Embryonic facial prominence (tissue), 1 donor: Measurements from ENCODE around the gene ANKHD1.
"Not testable (repeated sequence)": the region's sequence is repeated elsewhere in the genome, so short reads cannot be mapped to it uniquely, and the experiment has no call there.

ENCODE experiments used
- DNase-seq: peaks from one replicate; pipeline ENCODE4 v3.0.0-alpha.2; 2016; ENCODE audit errors: extremely low spot score

The ANKHD1 gene

DNA sequence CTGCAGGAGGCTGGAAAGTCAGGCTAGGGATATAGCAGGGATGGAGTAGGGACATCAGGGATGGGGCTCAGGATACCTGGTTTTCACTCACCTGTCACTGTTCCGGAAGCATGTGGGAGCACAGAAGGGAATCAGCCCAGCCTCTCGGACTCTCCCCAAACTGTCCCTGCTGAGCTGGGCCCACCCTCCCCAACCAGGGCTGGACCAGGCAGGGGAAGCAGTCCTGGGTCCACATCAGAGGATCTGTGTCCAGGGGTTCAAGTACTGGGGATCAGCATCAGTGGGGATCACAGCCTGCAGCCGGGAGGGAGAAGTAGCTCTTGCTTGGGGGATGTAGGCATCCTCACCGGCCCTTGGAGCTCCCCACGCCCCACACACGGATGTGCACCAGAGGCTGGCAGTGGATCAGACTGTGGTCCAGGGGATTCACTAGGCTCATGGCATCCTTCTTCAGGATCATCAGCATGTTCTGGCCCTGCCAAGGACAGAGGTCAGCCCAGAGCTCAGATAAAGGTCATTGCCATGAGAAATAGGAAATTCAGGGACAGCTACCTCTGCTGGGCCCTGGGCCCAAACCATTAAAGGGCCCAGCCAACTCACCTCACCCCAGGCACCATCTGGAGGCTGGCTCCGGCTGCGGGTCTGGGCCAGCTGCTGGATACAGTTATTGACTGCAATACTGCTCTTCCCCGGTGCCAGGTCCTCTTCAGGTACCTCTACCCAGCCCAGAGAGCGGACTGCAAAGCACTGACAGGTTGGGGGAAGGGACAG is 160.3 kb downstream of the ANKHD1 start:
- DNase-seq = no peak

DNA sequence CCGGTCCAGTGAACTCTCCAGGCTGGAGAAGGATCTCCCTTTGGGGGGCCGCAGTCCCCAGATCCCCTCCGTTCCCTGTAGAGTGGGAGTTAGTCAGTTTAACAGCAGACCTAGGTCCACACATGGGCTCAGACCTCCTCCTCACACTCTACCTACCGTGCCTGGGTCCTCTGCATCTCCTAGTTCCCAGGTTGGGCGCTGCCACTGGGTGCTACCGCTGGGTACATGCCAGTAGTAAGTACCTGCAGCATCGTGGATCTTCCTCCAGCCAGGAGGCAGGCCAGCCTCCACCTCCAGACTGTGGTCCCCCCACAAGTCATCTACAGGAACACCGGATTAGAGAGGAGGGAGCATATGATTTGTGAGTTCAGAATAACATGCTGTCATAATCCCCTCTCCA is 162.0 kb downstream of the ANKHD1 start:
- DNase-seq = no peak

DNA sequence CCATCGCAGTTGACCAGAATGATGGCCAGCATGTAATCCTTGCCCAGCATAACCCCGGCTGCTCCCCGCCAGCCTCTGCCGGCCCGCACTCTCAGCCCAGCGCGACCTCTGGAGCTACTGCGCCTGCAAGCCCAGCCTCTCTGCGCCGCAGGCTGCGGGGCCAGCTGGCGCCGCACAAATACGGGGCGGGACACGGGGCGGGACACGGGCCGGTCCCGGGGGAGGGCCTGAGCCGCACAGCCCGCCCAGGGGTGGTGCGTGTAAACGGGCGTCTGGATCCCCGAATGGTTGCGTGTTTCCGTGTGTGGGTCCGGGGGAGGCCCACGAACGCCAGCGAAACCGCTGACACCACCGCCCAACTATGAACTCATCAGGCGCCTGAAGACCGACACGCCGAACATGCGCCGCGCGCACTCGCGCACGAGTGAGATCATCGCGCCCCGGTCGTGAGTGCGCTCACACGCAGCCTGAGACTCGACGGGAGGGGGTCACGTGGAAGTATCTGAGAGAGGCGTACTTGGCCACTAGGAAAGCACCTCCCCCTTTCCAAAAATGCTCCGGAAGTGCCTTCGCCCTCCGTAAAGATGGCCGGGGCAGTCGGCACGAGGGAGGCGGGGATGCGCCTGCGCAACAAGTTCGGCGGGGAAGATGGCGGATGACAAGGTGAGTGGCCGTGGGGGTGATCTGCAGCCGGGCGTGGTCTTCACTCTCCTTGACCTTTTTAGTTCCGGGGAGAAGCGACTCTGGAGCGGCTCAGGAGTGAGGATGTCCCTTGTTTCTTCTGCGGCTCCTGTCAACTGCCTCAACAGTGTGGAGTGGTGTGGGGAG is 162.8 kb downstream of the ANKHD1 start, which contains the start of the genes APBB3 and SLC35A4:
TSS of gene APBB3 (minus strand) at position 403 of the 828 bp plus-strand sequence. CDS start at position 50, 353 bp downstream.
TSS of gene SLC35A4 (plus strand) at position 633 of the 828 bp plus-strand sequence. CDS start 2,342 bp downstream, outside the sequence.
- DNase-seq = peak; percentile 97

DNA sequence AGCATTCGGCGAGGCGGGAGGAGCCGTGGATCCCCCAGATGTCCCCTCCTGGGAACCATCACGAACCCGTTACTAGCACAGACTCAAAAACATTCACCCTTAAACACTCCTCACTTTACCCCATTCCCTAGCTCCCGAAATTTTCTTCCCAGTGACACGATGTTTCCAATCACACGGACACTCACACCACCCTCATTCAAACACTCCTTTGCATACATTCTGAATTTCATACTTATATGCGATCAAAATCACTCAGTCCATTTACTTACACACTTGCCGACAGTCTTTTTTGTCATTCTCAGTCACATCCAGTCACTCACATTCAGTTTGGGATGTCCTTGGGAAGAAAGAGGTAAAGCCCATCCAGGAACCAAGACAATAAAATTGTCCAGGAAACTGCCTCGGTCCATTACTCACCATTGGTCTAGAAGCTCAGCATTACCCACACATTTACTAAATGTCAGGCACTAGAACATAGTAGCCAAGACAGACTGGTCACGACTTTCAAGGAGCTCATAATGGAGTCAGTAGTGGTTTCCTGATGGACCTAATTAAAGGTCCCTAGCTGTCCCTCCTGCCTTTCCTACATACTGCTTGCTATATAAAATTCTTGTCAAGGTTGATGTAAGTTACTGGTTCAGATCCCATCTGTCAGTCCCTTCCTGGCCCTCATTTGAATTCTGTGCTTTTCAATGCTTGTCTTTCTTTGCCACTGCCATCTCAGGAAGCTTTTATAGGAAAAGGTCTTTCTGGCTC is 163.6 kb downstream of the ANKHD1 start:
- no peak for DNase-seq

DNA sequence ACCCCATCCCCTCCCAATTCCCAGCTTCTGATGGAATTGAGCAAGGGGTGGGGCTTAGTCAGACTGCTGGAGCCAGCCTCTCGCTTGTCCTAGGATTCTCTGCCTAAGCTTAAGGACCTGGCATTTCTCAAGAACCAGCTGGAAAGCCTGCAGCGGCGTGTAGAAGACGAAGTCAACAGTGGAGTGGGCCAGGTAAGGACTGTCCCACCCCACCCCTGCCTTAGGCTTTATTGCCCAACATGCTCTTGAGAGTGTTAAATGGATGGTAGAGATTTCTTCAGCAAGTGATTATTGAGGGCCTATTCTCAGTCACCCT is 164.1 kb downstream of the ANKHD1 start:
- no peak for DNase-seq

DNA sequence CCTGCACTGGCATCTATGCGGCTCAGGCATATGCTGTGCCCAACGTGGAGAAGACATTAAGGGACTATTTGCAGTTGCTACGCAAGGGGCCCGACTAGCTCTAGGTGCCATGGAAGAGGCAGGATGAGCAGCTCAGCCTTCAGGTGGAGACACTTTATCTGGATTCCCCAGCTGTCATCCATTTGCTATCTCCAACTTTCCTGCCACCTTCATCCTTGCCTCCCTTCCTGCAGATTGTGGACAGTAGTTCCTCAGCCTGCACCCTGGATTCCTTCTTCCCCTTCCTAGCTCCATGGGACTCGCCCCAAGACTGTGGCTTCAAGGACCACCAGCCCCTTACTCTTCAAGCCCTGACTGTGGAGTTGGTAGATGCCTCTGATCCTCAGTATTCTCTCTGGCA is 165.0 kb downstream of the ANKHD1 start:
- no peak for DNase-seq

DNA sequence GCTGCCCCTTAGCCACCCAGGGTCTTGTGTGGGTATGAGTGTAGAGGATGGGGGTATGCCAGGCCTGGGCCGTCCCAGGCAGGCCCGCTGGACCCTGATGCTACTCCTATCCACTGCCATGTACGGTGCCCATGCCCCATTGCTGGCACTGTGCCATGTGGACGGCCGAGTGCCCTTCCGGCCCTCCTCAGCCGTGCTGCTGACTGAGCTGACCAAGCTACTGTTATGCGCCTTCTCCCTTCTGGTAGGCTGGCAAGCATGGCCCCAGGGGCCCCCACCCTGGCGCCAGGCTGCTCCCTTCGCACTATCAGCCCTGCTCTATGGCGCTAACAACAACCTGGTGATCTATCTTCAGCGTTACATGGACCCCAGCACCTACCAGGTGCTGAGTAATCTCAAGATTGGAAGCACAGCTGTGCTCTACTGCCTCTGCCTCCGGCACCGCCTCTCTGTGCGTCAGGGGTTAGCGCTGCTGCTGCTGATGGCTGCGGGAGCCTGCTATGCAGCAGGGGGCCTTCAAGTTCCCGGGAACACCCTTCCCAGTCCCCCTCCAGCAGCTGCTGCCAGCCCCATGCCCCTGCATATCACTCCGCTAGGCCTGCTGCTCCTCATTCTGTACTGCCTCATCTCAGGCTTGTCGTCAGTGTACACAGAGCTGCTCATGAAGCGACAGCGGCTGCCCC is 165.6 kb downstream of the ANKHD1 start:
- DNase-seq = no peak

DNA sequence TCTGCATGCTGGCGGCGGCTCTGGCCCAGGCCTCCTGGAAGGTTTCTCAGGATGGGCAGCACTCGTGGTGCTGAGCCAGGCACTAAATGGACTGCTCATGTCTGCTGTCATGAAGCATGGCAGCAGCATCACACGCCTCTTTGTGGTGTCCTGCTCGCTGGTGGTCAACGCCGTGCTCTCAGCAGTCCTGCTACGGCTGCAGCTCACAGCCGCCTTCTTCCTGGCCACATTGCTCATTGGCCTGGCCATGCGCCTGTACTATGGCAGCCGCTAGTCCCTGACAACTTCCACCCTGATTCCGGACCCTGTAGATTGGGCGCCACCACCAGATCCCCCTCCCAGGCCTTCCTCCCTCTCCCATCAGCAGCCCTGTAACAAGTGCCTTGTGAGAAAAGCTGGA is 166.2 kb downstream of the ANKHD1 start:
- DNase-seq = no peak

DNA sequence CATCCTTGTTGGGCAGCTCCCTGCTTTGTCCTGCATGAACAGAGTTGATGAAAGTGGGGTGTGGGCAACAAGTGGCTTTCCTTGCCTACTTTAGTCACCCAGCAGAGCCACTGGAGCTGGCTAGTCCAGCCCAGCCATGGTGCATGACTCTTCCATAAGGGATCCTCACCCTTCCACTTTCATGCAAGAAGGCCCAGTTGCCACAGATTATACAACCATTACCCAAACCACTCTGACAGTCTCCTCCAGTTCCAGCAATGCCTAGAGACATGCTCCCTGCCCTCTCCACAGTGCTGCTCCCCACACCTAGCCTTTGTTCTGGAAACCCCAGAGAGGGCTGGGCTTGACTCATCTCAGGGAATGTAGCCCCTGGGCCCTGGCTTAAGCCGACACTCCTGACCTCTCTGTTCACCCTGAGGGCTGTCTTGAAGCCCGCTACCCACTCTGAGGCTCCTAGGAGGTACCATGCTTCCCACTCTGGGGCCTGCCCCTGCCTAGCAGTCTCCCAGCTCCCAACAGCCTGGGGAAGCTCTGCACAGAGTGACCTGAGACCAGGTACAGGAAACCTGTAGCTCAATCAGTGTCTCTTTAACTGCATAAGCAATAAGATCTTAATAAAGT is 166.9 kb downstream of the ANKHD1 start:
- no peak for DNase-seq

DNA sequence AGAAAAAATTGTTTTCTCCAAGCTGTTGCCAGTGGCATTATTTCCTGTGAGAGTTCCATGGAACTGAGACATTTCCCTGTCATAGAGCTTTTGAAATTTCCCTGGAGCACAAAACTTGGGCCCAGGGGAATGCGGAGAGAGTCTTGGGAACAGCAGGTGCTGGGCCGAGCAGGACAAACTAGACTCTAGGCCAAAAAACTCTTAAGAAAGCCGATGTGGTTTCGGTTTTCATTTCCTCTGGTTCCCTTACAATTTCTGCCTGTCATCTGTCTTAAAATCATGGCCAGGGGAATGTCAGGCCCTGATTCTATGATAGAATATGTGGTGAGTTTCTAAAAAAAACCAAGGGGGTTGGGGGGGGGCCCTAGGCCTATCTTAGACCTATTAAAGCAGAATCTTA is 167.6 kb downstream of the ANKHD1 start:
- DNase-seq = no peak

DNA sequence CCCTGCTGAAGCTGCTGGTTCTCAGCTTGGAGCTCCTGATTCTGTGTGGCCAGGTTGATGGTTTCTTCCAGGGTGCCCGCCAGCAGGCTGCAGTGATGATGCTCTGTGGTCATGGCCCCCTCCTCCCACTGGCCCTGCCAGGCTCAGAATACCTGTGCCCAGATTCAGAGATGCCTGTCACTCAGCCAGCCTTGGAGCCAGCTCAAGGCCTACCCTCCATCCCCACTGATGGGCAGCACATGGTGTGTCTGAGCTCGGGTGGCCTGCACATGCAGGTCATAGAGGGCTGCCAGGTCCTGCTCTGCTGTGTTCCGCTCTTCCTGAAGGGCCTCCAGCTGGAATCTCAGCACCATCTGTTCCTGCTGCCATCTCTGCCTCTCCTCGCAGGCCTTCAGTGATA is 168.4 kb downstream of the ANKHD1 start:
- no peak for DNase-seq

DNA sequence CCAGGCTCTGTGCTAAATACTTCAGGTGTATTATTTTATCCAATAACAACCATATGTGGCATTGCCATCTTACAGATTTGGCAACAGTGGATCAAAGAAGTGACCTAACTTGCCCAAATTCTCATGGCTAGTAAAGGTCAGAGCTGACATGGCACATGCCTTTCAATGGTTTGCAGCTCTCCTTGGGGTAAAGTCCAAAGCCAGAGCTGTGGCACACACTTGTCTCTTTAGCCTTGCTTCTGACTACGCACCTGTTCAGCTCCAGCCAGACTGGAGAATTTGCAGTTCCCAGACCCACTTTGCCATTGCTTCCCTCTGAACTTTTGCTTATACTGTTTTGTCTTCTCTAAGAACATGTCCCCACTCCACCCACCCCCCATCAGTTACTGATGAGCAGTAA is 168.9 kb downstream of the ANKHD1 start:
- DNase-seq = no peak

DNA sequence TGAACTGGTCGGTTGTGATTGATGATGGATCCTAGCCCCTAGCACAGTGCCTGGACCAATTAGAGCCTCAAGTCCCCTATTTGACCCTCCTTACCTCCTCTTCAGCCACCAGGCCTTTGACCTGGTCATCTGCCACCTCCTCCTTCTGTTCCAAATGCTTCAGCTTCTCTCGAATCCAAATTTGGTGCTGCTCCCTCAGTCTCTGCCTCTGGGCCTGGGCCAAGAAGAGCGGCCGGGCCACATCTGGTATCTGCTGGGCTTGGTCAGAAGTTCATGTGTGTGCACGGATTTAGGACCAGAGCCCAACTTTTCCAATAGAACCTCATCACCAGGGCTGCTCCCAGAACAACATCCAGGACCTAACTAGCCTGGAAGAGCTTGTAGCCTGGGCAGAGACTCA is 169.5 kb downstream of the ANKHD1 start:
- no peak for DNase-seq

DNA sequence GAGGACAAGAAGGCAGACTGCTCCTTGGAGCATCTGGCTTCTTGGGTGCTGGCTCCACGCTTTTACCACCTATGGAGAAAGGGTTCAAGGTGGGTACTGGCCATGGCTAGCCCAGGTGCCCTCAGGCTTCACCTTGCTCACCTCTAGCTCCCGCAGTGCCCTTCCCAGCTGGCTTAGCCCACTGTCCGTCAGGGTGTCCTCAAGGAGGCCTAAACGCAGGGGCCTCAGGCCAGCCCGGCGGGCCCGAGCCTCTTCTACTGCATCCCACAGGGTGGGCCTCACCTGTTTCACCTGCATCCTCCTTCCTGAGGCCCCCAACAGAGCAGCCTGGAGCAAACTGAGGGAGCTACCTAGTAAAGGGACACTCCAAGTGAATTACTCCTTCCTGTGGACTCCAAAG is 172.1 kb downstream of the ANKHD1 start:
- DNase-seq = no peak

DNA sequence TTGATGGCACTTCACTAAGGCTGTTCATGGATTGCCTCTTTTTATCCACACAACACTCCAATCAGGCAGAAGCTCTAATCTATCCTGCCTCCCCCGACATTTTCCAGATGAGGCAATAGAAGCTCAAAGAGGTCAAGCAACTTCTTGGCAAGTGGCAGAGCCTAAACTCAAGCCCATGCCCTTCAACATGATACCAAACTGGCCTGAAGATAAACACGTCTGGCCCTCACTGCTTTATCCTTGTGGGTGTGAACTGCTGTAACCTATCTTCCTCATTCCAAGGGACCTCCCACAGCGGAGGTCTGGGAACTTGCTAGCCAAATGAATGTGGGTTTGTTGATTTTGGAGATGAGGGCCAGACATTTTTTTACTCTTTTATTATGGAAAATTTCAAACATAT is 172.5 kb downstream of the ANKHD1 start:
- no peak for DNase-seq

DNA sequence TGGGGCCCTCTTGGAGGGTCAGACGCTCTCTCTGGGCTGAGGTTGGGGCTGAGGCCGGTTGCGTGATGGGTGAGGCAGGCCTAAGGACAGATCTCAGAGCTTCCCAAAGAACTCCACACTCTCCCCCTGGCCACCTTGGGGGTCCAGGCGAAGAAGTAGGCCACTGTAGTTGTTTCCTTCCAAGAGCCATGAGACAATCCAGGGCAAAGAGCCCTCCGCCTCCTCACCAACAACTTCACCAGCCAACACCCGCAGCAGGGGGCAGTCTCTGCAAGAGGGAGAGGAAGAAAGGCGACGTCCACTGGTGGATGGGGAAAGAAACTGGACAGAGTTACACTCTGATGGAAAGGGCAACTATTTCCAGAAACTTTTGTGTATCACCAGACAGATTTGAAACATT is 173.7 kb downstream of the ANKHD1 start:
- DNase-seq = no peak

DNA sequence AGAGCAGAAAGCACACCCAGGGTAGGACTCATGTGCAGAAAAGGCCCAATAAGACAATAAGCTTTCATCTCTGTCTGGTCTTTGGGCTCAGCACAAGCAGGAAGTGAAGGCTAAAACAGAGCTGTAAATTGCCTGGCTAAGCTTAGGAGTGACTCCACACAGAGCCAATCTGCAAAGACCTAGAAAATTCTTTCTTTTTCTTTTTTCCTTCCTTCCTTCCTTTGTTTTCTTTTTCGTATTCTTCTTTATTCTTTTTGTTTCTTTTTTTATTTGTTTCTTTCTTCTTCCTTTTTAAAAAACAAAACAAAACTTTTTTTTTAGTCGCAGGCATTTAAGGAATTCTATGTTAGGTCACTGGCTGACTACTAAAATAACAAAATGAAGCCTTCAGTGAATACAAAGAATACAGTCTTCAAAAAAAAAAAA is 175.2 kb downstream of the ANKHD1 start:
- no peak for DNase-seq

DNA sequence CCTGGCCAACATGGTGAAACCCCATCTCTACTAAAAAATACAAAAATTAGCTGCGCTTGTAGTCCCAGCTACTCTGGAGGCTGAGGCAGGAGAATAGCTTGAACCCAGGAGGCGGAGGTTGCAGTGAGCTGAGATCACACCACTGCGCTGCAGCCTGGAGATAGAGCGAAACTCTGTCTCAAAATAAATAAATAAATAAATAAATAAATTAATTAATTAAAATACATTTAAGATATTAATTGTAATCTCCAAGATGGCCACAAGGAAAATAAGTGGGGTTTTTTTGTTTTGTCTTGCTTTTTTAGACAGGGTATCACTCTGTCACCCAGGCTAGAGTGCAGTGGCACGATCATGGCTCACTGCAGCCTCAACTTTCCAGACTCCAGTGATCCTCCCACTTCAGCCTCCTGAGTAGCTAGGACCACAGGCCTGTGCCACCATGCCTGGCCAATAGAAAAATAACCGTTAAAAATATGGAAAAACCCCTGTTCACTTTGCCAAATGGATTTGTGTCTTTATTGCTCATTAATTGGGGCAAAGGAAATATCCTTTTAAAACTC is 177.6 kb downstream of the ANKHD1 start:
- DNase-seq = not testable (repeated sequence)

DNA sequence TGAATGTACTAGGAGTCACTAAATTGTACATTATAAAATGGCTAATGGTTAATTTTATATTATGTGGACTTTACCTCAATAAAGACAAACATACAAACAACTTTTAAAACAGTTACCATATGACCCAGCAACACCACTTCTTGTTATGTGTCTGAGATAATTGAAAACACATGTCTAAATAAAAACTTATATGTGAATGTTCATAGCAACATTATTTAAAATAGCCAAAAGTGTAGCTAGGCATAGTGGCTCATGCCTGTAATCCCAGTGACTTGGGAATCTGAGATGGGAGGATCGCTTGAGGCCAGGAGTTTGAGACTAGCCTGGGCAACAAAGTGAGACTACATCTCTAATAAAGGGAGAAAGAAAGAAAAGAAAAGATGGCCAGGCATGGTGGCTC is 185.9 kb downstream of the ANKHD1 start:
- no peak for DNase-seq

DNA sequence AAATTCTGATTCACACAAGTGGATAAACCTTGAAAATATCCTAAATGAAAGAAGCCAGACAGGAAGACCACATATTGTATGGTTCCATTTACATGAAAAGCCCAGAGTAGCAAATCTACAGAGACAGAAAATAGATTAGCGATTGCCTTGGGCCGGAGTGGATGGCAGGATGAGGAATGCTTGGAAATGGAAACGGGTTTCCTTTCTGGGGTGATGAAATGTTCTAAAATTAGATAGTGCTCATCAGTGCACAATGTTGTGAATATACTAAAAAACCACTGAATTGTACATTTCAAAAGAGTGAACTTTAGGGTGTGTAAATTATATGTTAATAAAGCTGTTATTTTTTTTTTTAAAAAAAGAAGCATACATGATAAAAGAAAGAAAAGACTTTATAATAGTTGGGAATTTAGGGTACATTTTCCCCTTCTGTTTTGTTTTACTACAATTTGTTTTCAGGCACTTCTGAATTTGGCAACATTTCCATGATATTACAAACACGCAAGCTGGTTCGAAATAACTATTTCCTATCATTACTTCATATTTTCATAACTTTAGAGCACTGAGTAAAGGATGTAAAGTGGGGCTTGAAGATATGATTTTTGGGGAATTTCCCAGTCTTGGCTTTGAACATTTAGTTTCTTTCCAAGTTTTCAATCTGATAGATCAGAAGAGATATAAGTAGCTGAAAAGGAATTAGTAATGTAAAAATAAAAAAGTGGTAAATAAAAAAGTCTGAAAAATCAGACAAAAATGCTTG is 186.9 kb downstream of the ANKHD1 start:
- no peak for DNase-seq
